Ishikawa (cell line): ENCODE results near the gene SERHL2.

Experiments
- CEBPB ChIP-seq: IDR thresholded peaks from 2 replicates; pipeline ENCODE4 v1.6.1; 2012
- CREB1 ChIP-seq: IDR thresholded peaks from 2 replicates; pipeline ENCODE4 v1.6.1; 2012; ENCODE audit warnings: low read depth
- EGR1 ChIP-seq: IDR thresholded peaks from 2 replicates; pipeline ENCODE4 v1.6.1; 2012
- EP300 ChIP-seq: IDR thresholded peaks from 2 replicates; pipeline ENCODE4 v1.6.1; 2012; ENCODE audit warnings: borderline replicate concordance
- FOXM1 ChIP-seq: IDR thresholded peaks from 2 replicates; pipeline ENCODE4 v1.6.1; 2012; ENCODE audit warnings: low read depth, borderline replicate concordance
- MAX ChIP-seq: IDR thresholded peaks from 2 replicates; pipeline ENCODE4 v1.6.1; 2012
- NFIC ChIP-seq: IDR thresholded peaks from 2 replicates; pipeline ENCODE4 v1.6.1; 2012
- RAD21 ChIP-seq: IDR thresholded peaks from 2 replicates; pipeline ENCODE4 v1.6.1; 2012; ENCODE audit warnings: low read depth
- TAF1 ChIP-seq: IDR thresholded peaks from 2 replicates; pipeline ENCODE4 v1.6.1; 2012; ENCODE audit warnings: low read depth, mild to moderate bottlenecking
- TCF12 ChIP-seq: IDR thresholded peaks from 2 replicates; pipeline ENCODE4 v1.6.1; 2012; ENCODE audit warnings: low read depth
- TEAD4 ChIP-seq: IDR thresholded peaks from 2 replicates; pipeline ENCODE4 v1.6.1; 2012
- YY1 ChIP-seq: IDR thresholded peaks from 2 replicates; pipeline ENCODE4 v1.6.1; 2012; ENCODE audit warnings: low read depth
- ZBTB7A ChIP-seq: IDR thresholded peaks from 2 replicates; pipeline ENCODE4 v1.6.1; 2012; ENCODE audit warnings: low read depth
- TF ChIP-seq, protein P1 (sequence below): IDR thresholded peaks from 2 replicates; pipeline ENCODE4 v1.6.1; 2012; ENCODE audit warnings: low read depth, mild to moderate bottlenecking
- TF ChIP-seq, protein P2 (sequence below): IDR thresholded peaks from 2 replicates; pipeline ENCODE4 v1.6.1; 2012

Gene SERHL2

DNA sequence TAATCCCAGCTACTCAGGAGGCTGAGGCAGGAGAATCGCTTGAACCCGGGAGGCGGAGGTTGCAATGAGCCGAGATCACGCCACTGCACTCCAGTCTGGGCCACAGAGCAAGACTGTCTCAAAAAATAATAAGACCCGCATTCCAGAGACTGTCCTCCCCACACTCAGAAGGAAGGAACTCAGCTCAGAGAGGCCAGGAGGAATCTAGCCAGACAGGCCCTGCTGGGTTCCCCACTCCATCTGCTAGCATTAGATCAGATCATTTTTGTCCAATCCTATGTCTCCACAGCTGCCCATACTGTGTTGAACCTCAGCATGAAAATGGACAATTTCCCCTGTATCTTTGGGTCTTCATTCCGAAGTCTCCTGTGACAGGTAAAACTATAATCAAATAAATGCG lies 24.3 kb upstream of the SERHL2 start:
- TF ChIP-seq TCF12 (0 out of 2 replicates have a peak, but pooled peaks have one; percentile 29), TEAD4 (peak; percentile 55)

GRCh38 chr22:42533638-42533977 lies 20.1 kb upstream of the SERHL2 start:
- TF ChIP-seq EGR1, result no peak
- TF ChIP-seq EP300, result no peak
- TF ChIP-seq TAF1, result no peak
- TF ChIP-seq, protein P1, sequence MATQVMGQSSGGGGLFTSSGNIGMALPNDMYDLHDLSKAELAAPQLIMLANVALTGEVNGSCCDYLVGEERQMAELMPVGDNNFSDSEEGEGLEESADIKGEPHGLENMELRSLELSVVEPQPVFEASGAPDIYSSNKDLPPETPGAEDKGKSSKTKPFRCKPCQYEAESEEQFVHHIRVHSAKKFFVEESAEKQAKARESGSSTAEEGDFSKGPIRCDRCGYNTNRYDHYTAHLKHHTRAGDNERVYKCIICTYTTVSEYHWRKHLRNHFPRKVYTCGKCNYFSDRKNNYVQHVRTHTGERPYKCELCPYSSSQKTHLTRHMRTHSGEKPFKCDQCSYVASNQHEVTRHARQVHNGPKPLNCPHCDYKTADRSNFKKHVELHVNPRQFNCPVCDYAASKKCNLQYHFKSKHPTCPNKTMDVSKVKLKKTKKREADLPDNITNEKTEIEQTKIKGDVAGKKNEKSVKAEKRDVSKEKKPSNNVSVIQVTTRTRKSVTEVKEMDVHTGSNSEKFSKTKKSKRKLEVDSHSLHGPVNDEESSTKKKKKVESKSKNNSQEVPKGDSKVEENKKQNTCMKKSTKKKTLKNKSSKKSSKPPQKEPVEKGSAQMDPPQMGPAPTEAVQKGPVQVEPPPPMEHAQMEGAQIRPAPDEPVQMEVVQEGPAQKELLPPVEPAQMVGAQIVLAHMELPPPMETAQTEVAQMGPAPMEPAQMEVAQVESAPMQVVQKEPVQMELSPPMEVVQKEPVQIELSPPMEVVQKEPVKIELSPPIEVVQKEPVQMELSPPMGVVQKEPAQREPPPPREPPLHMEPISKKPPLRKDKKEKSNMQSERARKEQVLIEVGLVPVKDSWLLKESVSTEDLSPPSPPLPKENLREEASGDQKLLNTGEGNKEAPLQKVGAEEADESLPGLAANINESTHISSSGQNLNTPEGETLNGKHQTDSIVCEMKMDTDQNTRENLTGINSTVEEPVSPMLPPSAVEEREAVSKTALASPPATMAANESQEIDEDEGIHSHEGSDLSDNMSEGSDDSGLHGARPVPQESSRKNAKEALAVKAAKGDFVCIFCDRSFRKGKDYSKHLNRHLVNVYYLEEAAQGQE, result no peak
- TF ChIP-seq, protein P2, sequence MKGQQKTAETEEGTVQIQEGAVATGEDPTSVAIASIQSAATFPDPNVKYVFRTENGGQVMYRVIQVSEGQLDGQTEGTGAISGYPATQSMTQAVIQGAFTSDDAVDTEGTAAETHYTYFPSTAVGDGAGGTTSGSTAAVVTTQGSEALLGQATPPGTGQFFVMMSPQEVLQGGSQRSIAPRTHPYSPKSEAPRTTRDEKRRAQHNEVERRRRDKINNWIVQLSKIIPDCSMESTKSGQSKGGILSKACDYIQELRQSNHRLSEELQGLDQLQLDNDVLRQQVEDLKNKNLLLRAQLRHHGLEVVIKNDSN, result no peak
- no peak for TF ChIP-seq FOXM1
- TF ChIP-seq ZBTB7A, result no peak
- no peak for TF ChIP-seq CREB1
- TF ChIP-seq TCF12, result no peak
- no peak for TF ChIP-seq NFIC
- TF ChIP-seq MAX, result no peak

DNA sequence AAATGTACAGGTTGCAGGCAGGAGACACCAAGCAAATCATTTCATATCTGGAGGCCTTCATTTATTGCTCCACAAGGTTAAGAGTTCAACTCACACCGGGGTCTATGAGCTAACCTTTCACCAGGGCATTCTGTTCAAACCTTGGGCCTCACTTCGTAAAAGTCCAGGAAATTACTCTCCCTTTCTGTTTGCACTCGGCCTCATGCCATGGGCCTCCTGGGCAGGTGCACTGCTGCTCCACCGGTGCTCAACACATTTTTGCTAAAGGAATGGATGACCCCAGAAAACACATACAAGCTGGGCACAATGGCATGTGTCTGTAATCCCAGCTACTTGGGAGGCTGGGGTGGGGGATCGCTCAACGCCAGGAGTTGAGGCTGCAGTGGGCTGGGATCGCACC lies 17.6 kb upstream of the SERHL2 start:
- TF ChIP-seq RAD21 (no peak), TEAD4 (no peak), MAX (no peak), CREB1 (no peak)

DNA sequence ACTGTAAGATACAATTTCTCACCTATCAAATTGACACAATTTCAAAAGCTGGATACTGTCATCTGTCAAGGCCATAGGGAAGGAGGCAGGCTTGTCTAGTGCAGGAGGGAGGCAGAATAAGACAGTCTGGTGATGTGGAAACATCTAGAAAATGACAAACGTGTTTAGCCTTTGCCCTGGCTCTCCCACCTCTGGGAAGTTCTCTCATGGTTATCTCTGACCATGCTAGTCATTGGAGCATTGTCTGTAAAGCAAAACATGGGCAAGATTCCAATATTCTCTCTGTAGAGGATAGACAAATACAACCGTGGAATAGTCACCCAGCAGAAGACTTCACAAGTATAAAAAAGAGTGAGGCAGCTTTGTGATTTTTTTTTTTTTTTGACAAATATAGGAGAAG lies 9.1 kb upstream of the SERHL2 start:
- TF ChIP-seq NFIC (no peak), CREB1 (no peak), YY1 (no peak), TEAD4 (no peak), ZBTB7A (no peak), TCF12 (no peak), TAF1 (no peak), CEBPB (no peak), EGR1 (no peak), RAD21 (no peak), FOXM1 (no peak), MAX (no peak), EP300 (no peak)
- TF ChIP-seq, protein P2, result no peak
- TF ChIP-seq, protein P1, result no peak

DNA sequence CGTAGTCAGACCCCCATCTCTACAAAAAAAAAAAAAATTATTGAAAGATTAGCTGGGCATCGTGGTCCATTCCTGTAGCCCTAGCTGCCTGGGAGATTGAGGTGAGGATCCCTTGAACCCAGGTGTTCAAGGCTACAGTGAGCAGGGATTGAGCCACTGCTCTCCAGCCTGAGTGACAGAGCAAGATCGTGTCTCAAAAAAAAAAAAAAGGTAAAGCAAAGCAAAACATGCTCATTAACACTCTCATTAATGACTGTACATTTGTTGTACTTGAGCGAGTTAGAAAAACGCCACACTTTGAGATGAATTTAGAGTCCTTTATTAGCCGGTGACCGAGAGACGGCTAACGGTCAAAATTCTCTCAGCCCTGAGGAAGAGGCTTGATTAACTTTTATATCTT lies 6.2 kb upstream of the SERHL2 start:
- no peak for TF ChIP-seq RAD21
- no peak for TF ChIP-seq EP300
- no peak for TF ChIP-seq CEBPB
- no peak for TF ChIP-seq ZBTB7A
- no peak for TF ChIP-seq MAX
- TF ChIP-seq FOXM1, result no peak
- TF ChIP-seq, protein P1, result no peak
- TF ChIP-seq EGR1, result no peak
- TF ChIP-seq TCF12, result no peak
- no peak for TF ChIP-seq NFIC
- TF ChIP-seq TAF1, result no peak
- TF ChIP-seq YY1, result no peak
- no peak for TF ChIP-seq TEAD4
- TF ChIP-seq, protein P2, result no peak
- no peak for TF ChIP-seq CREB1
